GM12891 (cell line): ENCODE data around the gene UBAP1L.

ENCODE experiments used
- POLR2A ChIP-seq: IDR thresholded peaks from 2 replicates; pipeline ENCODE4 v1.6.1; 2011; ENCODE audit warnings: low read depth, low read length, control low read depth
- POLR2AphosphoS5 ChIP-seq: IDR thresholded peaks from 2 replicates; pipeline ENCODE4 v1.6.1; 2011; ENCODE audit warnings: low read depth, low read length, control low read depth

GRCh38 chr15:65060641-65061397, 54.2 kb downstream of the UBAP1L start:
- TF ChIP-seq POLR2AphosphoS5 (no peak), POLR2A (no peak)
